Umbilical cord (tissue), 2 donors: ENCODE results near the gene ZNF549. TPM values are rescaled to one million over a fixed set of nuclear protein-coding genes. Genes with fewer than 3 reads are reported as not detected.
A peak's percentile ranks its signal among the peaks of the same experiment; 100 is the strongest.
"Not testable (repeated sequence)": the region's sequence is repeated elsewhere in the genome, so short reads cannot be mapped to it uniquely, and the experiment has no call there.

Experiments
- DNase-seq: peaks from one replicate; pipeline ENCODE4 v3.0.0-alpha.2; 2015; ENCODE audit warnings: low spot score
- total RNA-seq: library from RNA; depleted of rRNA; stranded (reverse); fragments of >200 nt; gene quantifications from one replicate; pipeline ENCODE4 v1.2.3, GENCODE V29; 2014; ENCODE audit warnings: low replicate concordance; ENCODE audit not compliant: insufficient read depth

Gene ZNF549
- 12.5 TPM for total RNA-seq

- peak; percentile 94 for DNase-seq
These were observed at the start of gene ZNF549 for GRCh38 chr19:57527136-57527881. ZNF549 (plus strand) TSS chr19:57527356; CDS start chr19:57527574, 218 bp downstream.

- DNase-seq, result peak; percentile 95
These were observed 39.5 kb upstream of the ZNF549 start, which contains the start of gene ZNF419 for GRCh38 chr19:57487477-57488298. ZNF419 (plus strand) TSS chr19:57487750; CDS start chr19:57487951, 201 bp downstream.

- not testable (repeated sequence) for DNase-seq
These were observed 38.9 kb upstream of the ZNF549 start for GRCh38 chr19:57488299-57488644.

- DNase-seq, result not testable (repeated sequence)
These were observed 27.9 kb upstream of the ZNF549 start for GRCh38 chr19:57499332-57499679.

GRCh38 chr19:57499680-57500395 is 27.3 kb upstream of the ZNF549 start, which contains the start of gene ZNF773:
ZNF773 (plus strand) TSS chr19:57499938; CDS start chr19:57500081, 143 bp downstream.
- DNase-seq, result peak; percentile 97

GRCh38 chr19:57500400-57500799 is 26.8 kb upstream of the ZNF549 start:
- DNase-seq, result peak; percentile 11

GRCh38 chr19:57506163-57506562 is 21.0 kb upstream of the ZNF549 start:
- DNase-seq, result no peak

GRCh38 chr19:57511484-57511883 is 15.7 kb upstream of the ZNF549 start:
- DNase-seq, result no peak

GRCh38 chr19:57512845-57513244 is 14.3 kb upstream of the ZNF549 start:
- no peak for DNase-seq

GRCh38 chr19:57515255-57515654 is 11.9 kb upstream of the ZNF549 start:
- no peak for DNase-seq

- not testable (repeated sequence) for DNase-seq
These were observed 9.1 kb upstream of the ZNF549 start for GRCh38 chr19:57518021-57518420.

- no peak for DNase-seq
These were observed 10.9 kb downstream of the ZNF549 start for GRCh38 chr19:57537953-57538547.

GRCh38 chr19:57546513-57546912 is 19.4 kb downstream of the ZNF549 start:
- no peak for DNase-seq

- DNase-seq, result no peak
These were observed 25.3 kb downstream of the ZNF549 start for GRCh38 chr19:57552432-57552831.

- no peak for DNase-seq
These were observed 30.5 kb downstream of the ZNF549 start for GRCh38 chr19:57557659-57558058.

GRCh38 chr19:57558525-57558924 is 31.4 kb downstream of the ZNF549 start:
- peak; percentile 9 for DNase-seq

GRCh38 chr19:57559008-57559403 is 31.9 kb downstream of the ZNF549 start:
- peak; percentile 26 for DNase-seq

GRCh38 chr19:57559404-57560025 is 32.4 kb downstream of the ZNF549 start, which contains the start of gene ZNF550:
ZNF550 (minus strand) TSS chr19:57559863; CDS start chr19:57559682, 181 bp downstream.
- DNase-seq, result peak; percentile 90

- peak; percentile 42 for DNase-seq
These were observed 32.9 kb downstream of the ZNF549 start for GRCh38 chr19:57560049-57560491.

- no peak for DNase-seq
These were observed 36.4 kb downstream of the ZNF549 start for GRCh38 chr19:57563547-57563946.
